Stimulated activated CD4-positive, alpha-beta T cell treated with anti-CD3 and anti-CD28 coated beads, Interleukin-4, amount 100 ng/mL, for 24 hours (primary cell): Measurements from ENCODE around the gene PLSCR3.

Experiments
- DNase-seq: peaks from one replicate; pipeline ENCODE4 v3.0.0-alpha.2; 2020

Gene PLSCR3

GRCh38 chr17:7426203-7426863 is 32.0 kb upstream of the PLSCR3 start:
- DNase-seq, result no peak

- no peak for DNase-seq
These were observed 31.4 kb upstream of the PLSCR3 start for GRCh38 chr17:7425756-7426155.

GRCh38 chr17:7425316-7425715 is 31.0 kb upstream of the PLSCR3 start, which contains the start of gene SPEM2:
SPEM2 (plus strand) TSS chr17:7425616; CDS start chr17:7425689, 73 bp downstream.
- DNase-seq, result no peak

- no peak for DNase-seq
These were observed 29.4 kb upstream of the PLSCR3 start for GRCh38 chr17:7423679-7424078.

- no peak for DNase-seq
These were observed 26.9 kb upstream of the PLSCR3 start for GRCh38 chr17:7421186-7421585.

- DNase-seq, result no peak
These were observed 25.7 kb upstream of the PLSCR3 start, which contains the start of gene SPEM1 for GRCh38 chr17:7419819-7420610. SPEM1 (plus strand) TSS chr17:7420324; CDS start chr17:7420385, 61 bp downstream.

GRCh38 chr17:7418472-7419152 is 24.3 kb upstream of the PLSCR3 start:
- no peak for DNase-seq

- DNase-seq, result no peak
These were observed 22.8 kb upstream of the PLSCR3 start for GRCh38 chr17:7417056-7417655.

- no peak for DNase-seq
These were observed 22.0 kb upstream of the PLSCR3 start for GRCh38 chr17:7416323-7416722.

GRCh38 chr17:7415784-7416183 is 21.5 kb upstream of the PLSCR3 start:
- no peak for DNase-seq

GRCh38 chr17:7414837-7415236 is 20.5 kb upstream of the PLSCR3 start:
- no peak for DNase-seq

GRCh38 chr17:7413346-7413985 is 19.1 kb upstream of the PLSCR3 start:
- no peak for DNase-seq

- no peak for DNase-seq
These were observed 17.1 kb upstream of the PLSCR3 start for GRCh38 chr17:7411427-7411750.

GRCh38 chr17:7410634-7411426 is 16.5 kb upstream of the PLSCR3 start:
- DNase-seq, result no peak

GRCh38 chr17:7409716-7410115 is 15.4 kb upstream of the PLSCR3 start:
- DNase-seq, result no peak

- no peak for DNase-seq
These were observed 14.5 kb upstream of the PLSCR3 start for GRCh38 chr17:7408863-7409262.

GRCh38 chr17:7408252-7408727 is 14.0 kb upstream of the PLSCR3 start:
- DNase-seq, result peak; percentile 18

- DNase-seq, result no peak
These were observed 13.3 kb upstream of the PLSCR3 start, which contains the start of gene NLGN2 for GRCh38 chr17:7407485-7408251. NLGN2 (plus strand) TSS chr17:7407845; CDS start chr17:7408256, 411 bp downstream.

- no peak for DNase-seq
These were observed 12.8 kb upstream of the PLSCR3 start for GRCh38 chr17:7407082-7407481.

GRCh38 chr17:7406235-7406825 is 12.0 kb upstream of the PLSCR3 start:
- no peak for DNase-seq
